GM21619 (cell line): ENCODE data around the gene IGSF9B.
A peak's percentile ranks its signal among the peaks of the same experiment; 100 is the strongest.

Experiments
- ATAC-seq: cut with Tn5 transposase; IDR thresholded peaks from one replicate; pipeline ENCODE4 v1.9.1; 2021; ENCODE audit not compliant: unreplicated experiment

IGSF9B gene

GRCh38 chr11:133983660-133984316 lies 27.0 kb upstream of the IGSF9B start:
- ATAC-seq = no peak

- no peak for ATAC-seq
These were observed 26.1 kb upstream of the IGSF9B start for GRCh38 chr11:133982876-133983275.

GRCh38 chr11:133982151-133982550 lies 25.4 kb upstream of the IGSF9B start:
- no peak for ATAC-seq

GRCh38 chr11:133981156-133981555 lies 24.4 kb upstream of the IGSF9B start:
- no peak for ATAC-seq

- ATAC-seq = no peak
These were observed 23.9 kb upstream of the IGSF9B start for GRCh38 chr11:133980665-133981064.

GRCh38 chr11:133978794-133979193 lies 22.0 kb upstream of the IGSF9B start:
- ATAC-seq = no peak

- peak; percentile 97 for ATAC-seq
These were observed 20.4 kb upstream of the IGSF9B start for GRCh38 chr11:133977067-133977677.

GRCh38 chr11:133975488-133975849 lies 18.7 kb upstream of the IGSF9B start:
- ATAC-seq = no peak

- ATAC-seq = no peak
These were observed 18.2 kb upstream of the IGSF9B start for GRCh38 chr11:133974836-133975487.

- ATAC-seq = no peak
These were observed 15.1 kb upstream of the IGSF9B start for GRCh38 chr11:133971881-133972280.

- ATAC-seq = no peak
These were observed 12.3 kb upstream of the IGSF9B start for GRCh38 chr11:133969112-133969511.

GRCh38 chr11:133968300-133968699 lies 11.5 kb upstream of the IGSF9B start:
- no peak for ATAC-seq

- ATAC-seq = no peak
These were observed 11.0 kb upstream of the IGSF9B start for GRCh38 chr11:133967599-133968238.

GRCh38 chr11:133966921-133967598 lies 10.3 kb upstream of the IGSF9B start:
- no peak for ATAC-seq

GRCh38 chr11:133966172-133966651 lies 9.4 kb upstream of the IGSF9B start:
- ATAC-seq = no peak

GRCh38 chr11:133965031-133965601 lies 8.3 kb upstream of the IGSF9B start:
- no peak for ATAC-seq

GRCh38 chr11:133964356-133964755 lies 7.6 kb upstream of the IGSF9B start:
- ATAC-seq = no peak

GRCh38 chr11:133961890-133962289 lies 5.1 kb upstream of the IGSF9B start:
- no peak for ATAC-seq

- ATAC-seq = no peak
These were observed 1.1 kb upstream of the IGSF9B start for GRCh38 chr11:133957900-133958299.

GRCh38 chr11:133955945-133956421 lies 785 bp downstream of the IGSF9B start:
- ATAC-seq = no peak
